GM12872 (cell line): ENCODE data around the gene CHST13.

ENCODE experiments used
- TF ChIP-seq, protein P1 (sequence below): IDR thresholded peaks from 3 replicates; pipeline ENCODE4 v1.5.1; 2011; ENCODE audit warnings: low read depth, mild to moderate bottlenecking, low read length, moderate library complexity; ENCODE audit not compliant: insufficient read depth

The CHST13 gene

DNA sequence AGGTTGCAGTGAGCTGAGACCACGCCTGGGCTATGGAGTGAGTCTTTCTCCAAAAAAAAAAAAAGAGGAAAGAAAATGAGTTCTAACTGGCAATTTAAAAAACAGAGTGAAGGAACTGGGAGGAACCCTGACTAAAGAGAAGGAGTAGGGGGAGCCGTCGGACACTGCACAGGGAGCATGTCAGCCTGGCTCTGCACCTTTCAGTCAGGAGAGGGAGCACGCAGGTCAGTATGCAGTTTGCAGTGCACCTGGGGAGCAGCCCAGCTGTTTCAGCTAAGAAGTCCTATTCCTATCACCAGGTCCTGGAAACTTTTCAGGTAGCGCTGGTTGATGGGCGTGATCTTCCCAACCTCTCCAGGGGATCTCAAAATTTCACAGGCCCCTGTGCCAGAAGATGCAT, 33.3 kb upstream of the CHST13 start:
- TF ChIP-seq, protein P1, sequence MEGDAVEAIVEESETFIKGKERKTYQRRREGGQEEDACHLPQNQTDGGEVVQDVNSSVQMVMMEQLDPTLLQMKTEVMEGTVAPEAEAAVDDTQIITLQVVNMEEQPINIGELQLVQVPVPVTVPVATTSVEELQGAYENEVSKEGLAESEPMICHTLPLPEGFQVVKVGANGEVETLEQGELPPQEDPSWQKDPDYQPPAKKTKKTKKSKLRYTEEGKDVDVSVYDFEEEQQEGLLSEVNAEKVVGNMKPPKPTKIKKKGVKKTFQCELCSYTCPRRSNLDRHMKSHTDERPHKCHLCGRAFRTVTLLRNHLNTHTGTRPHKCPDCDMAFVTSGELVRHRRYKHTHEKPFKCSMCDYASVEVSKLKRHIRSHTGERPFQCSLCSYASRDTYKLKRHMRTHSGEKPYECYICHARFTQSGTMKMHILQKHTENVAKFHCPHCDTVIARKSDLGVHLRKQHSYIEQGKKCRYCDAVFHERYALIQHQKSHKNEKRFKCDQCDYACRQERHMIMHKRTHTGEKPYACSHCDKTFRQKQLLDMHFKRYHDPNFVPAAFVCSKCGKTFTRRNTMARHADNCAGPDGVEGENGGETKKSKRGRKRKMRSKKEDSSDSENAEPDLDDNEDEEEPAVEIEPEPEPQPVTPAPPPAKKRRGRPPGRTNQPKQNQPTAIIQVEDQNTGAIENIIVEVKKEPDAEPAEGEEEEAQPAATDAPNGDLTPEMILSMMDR = 0 out of 3 replicates have a peak, but pooled peaks have one; percentile 7

DNA sequence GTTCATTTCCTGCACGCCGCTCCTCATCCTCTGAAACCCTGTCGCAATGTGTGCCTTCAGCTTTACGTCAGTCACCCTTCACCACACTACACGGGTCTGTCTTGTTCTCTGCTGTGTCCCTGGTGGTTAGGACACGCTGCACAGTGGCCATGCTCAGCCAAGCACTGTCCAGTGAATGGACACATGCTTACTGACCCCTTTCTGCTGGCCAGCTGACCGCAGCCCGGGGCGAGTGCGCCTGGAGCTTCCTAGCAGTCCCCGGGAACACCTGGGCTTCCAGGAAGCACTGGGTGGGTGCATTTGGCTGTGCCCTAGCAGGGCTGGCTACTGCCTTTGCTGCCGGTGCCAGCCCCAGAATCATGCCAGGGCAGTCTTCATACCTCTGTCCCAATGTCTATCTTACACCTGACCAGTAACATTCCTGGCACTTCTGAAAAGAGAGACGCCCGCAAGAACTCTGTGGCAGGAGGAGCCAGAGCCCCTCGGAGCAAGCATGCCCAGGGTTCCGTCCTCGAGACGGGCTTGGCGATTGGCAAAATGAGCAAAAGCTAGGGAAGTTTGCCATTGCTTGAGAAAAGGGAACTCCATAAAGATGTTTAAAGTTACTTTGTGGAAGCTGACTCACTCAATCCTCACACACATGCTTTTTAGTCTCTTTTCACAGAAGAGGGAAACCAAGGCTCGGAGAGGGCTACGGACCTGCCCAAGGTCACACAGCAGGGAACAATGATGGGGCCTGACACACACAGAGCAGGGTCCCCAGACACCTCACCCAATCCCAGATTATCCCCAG, 32.5 kb upstream of the CHST13 start:
- TF ChIP-seq, protein P1 = no peak

DNA sequence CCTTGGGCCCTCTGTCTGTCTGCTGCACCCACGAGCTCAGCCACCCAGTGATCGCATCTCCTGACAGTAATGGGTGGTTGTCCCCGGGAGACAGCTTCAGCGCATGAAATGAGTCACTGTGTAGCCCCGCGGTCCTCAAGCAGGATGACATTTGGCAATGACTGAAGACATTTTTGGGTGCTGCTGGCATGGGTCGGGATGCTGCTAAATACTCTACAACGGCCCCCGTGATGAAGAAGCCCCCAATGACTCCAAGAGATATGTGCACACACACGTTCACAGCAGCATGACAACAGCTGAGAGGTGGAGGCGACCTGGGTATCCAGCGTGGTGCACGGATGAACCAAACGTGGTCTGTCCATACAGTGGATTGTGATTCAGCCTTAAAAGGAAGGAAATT, 30.9 kb upstream of the CHST13 start:
- TF ChIP-seq, protein P1 = no peak

DNA sequence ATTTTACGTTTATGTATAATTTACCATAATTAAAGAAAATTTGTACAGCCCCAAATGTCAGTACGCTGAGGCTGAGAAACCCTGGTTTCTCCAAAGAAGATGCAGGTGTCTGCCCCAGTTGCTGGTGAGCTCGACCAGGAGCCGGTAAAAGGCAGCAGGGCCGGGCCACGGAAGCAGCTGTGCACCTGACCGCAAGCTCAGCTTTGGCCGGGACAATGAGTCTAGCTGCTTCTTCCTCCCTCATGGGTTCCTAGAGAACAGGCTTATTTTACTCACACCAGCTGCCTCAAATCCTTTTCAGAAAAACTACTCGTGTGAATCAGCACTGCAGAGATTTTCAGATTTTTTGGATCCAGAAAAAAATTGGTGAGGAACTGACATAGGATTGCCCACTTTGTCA, 30.2 kb upstream of the CHST13 start:
- TF ChIP-seq, protein P1 = no peak

DNA sequence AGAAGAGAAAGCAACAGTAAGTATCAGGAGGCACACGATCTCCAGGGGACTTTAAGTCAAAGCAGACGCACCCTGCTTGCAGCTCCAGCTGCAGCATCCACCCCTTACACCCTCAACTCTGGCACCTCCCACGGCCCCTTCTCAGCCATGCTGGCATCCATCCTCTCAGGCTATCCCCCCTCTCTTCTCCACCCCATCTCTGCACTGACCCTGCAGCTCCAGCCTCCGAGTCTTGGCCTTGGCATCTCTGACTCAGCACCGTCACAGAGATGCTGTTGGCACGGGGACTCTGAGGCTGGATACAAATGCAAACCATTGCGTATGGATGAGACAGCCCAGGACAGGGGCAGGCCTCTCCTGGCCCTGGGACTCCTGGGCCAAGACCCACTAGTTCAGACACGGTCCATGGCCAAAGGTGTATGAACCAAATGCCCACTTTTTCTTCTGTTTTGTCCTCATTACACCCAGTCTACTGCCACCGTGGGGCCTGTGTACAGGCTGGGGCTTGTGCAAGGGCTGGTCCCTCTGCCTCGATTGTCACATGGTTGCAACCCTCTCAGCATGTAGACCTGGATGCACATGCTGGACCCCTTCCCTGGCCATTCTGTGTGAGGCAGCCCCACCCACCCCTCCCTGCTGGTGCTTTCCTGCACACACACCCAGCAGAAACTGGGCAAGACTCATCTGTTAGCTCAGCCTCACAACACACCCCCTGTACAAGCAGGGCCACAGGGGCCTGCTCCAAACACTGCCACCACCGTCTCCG, 29.6 kb upstream of the CHST13 start:
- TF ChIP-seq, protein P1 = no peak

DNA sequence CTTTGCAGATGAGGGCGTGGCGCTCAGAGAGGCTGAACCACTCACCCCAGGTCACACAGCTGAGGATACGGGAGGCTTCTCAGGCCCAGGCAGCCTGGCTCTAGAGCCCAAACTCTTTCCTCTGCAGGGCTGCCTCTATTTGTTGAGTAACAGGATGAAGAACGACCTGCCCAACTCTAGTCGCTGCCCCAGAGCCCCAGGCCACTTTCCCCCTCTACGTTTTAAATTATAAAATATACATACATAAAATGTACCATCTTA, 29.1 kb upstream of the CHST13 start:
- TF ChIP-seq, protein P1 = no peak

DNA sequence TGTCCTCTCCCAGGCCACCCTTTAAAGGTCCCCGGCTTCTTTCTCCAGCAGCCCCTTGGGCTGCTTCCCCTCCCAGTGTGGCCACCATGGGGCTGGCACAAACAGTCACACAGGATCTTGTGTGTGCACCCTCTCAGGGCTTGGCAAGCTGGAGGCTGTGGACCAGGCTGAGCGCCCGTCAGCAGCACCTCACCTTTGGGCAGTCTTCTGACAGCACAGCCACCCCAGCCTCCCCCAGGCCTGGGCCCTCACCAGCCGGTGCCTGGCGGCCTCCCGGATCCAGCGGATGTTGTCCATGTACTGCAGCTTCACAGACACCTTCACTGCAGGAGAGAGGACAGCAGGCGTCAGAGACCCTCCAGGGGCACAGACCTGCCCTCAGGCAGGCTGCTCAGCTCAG, 28.2 kb upstream of the CHST13 start:
- TF ChIP-seq, protein P1 = no peak
